ENCODE data around the gene EFNA1.
A peak's percentile ranks its signal among the peaks of the same experiment; 100 is the strongest.

Gene EFNA1

GRCh38 chr1:155174324-155175280, 46.9 kb downstream of the EFNA1 start:
- DNase-seq (ENCODE audit: low spot score): no peak
- FAIRE-seq: no peak

GRCh38 chr1:155175281-155175926, 47.7 kb downstream of the EFNA1 start:
- FAIRE-seq: no peak
- DNase-seq (ENCODE audit: low spot score): no peak

- FAIRE-seq: no peak
- no peak for DNase-seq (ENCODE audit: low spot score)
These were observed 48.3 kb downstream of the EFNA1 start for GRCh38 chr1:155175927-155176371.

- FAIRE-seq: peak; percentile 4
- peak; percentile 53 for DNase-seq (ENCODE audit: low spot score)
These were observed 48.9 kb downstream of the EFNA1 start for GRCh38 chr1:155176544-155177071.

- FAIRE-seq (no peak), DNase-seq (ENCODE audit: low spot score) (no peak)
These were observed 49.7 kb downstream of the EFNA1 start for GRCh38 chr1:155177192-155177917.

- FAIRE-seq (no peak), DNase-seq (ENCODE audit: low spot score) (no peak)
These were observed 50.2 kb downstream of the EFNA1 start for GRCh38 chr1:155177918-155178281.

GRCh38 chr1:155178441-155179111, 50.9 kb downstream of the EFNA1 start:
- DNase-seq (ENCODE audit: low spot score) (no peak), FAIRE-seq (no peak)

GRCh38 chr1:155179112-155180031, 51.7 kb downstream of the EFNA1 start:
- FAIRE-seq (no peak), DNase-seq (ENCODE audit: low spot score) (no peak)

GRCh38 chr1:155181371-155182051, 53.8 kb downstream of the EFNA1 start:
- no peak for FAIRE-seq
- no peak for DNase-seq (ENCODE audit: low spot score)

- FAIRE-seq (no peak), DNase-seq (ENCODE audit: low spot score) (no peak)
These were observed 54.4 kb downstream of the EFNA1 start for GRCh38 chr1:155182052-155182550.

GRCh38 chr1:155183775-155184221, 56.1 kb downstream of the EFNA1 start:
- FAIRE-seq: no peak
- no peak for DNase-seq (ENCODE audit: low spot score)

- FAIRE-seq (no peak), DNase-seq (ENCODE audit: low spot score) (no peak)
These were observed 56.7 kb downstream of the EFNA1 start for GRCh38 chr1:155184351-155184811.

All from RCC 7860 (cell line).